ENCODE data around the gene GRIN3B.

GRIN3B gene

DNA sequence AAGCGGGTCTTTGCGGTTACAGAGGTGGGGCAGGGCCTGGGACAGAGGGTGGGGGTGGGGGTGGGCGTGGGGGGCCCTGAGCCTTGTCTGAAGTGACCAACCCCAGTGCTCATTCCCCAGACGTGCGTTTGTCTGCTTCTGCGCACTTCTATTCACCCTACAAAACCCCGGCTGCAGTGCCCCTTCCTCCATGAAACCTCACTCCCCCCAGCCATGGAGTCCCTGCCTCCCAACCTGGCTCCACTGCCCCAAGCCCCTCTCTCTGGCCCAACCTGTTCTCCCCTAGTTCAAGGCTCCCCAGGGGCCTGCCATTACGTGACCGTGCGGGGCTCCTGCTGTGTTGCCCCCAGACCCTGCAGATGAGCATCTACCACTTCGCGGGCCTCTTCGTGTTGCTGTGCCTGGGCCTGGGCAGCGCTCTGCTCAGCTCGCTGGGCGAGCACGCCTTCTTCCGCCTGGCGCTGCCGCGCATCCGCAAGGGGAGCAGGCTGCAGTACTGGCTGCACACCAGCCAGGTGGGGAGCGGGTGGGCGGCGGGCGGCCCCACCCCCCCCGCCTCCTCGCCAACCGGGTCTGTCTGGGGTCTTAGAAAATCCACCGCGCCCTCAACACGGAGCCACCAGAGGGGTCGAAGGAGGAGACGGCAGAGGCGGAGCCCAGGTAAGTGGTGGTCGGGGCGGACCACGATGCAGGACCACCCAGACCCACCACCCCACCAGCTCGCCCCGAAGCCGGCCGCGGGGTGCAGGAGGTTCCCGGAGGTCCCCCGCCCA, 8.2 kb downstream of the GRIN3B start:
- Histone ChIP-seq H3K18ac (ENCODE audit: low read length) (no peak overlapping the region), H3K23ac (ENCODE audit: low read length) (no peak overlapping the region), H3K79me2 (ENCODE audit: control insufficient read depth, insufficient read depth, low read length, poor library complexity) (no peaks in the 10 kb centered on the region), H3K4ac (ENCODE audit: low read depth, low read length) (no peak overlapping the region), H3K4me1 (ENCODE audit: control insufficient read depth in 1 of 2, insufficient read depth in 2 of 2, low read length in 2 of 2) (no peaks in the 10 kb centered on the region), H3K4me2 (ENCODE audit: low read length) (no peak overlapping the region), H3K79me1 (ENCODE audit: low read length) (no peaks in the 10 kb centered on the region), H4K91ac (ENCODE audit: low read depth, low read length) (no peak overlapping the region), H4K8ac (ENCODE audit: low read depth, low read length) (no peak overlapping the region), H2BK5ac (ENCODE audit: low read depth, low read length, poor library complexity) (no peak overlapping the region), H3K27ac (ENCODE audit: low read depth, low read length) (no peak overlapping the region), H4K12ac (ENCODE audit: low read depth, low read length) (no peak overlapping the region), H3K9me3 (ENCODE audit: insufficient read depth, low read depth, low read length) (peaks cover 2% of the 10 kb centered on the region), H3K36me3 (ENCODE audit: control insufficient read depth in 1 of 2, insufficient read depth in 2 of 2, low read length in 2 of 2) (peaks cover 46 to 52% of the 10 kb centered on the region in 2 experiments), H2AK5ac (ENCODE audit: low read length) (no peak overlapping the region), H3K27me3 (ENCODE audit: insufficient read depth, low read length) (no peaks in the 10 kb centered on the region), H2BK120ac (ENCODE audit: insufficient read depth, low read length, poor library complexity) (no peak overlapping the region), H2BK12ac (ENCODE audit: low read length) (no peak overlapping the region), H3K4me3 (ENCODE audit: low read depth, low read length) (no peak overlapping the region), H2AFZ (ENCODE audit: insufficient read depth, low read length, poor library complexity) (no peak overlapping the region), H3K9ac (ENCODE audit: low read length) (no peak overlapping the region), H3K14ac (ENCODE audit: low read length) (no peak overlapping the region)
- no CpG with 5 or more reads among the region's 45 CpGs for WGBS (ENCODE audit: extremely low coverage, insufficient coverage, insufficient read length)
- DNase-seq, result no peak

DNA sequence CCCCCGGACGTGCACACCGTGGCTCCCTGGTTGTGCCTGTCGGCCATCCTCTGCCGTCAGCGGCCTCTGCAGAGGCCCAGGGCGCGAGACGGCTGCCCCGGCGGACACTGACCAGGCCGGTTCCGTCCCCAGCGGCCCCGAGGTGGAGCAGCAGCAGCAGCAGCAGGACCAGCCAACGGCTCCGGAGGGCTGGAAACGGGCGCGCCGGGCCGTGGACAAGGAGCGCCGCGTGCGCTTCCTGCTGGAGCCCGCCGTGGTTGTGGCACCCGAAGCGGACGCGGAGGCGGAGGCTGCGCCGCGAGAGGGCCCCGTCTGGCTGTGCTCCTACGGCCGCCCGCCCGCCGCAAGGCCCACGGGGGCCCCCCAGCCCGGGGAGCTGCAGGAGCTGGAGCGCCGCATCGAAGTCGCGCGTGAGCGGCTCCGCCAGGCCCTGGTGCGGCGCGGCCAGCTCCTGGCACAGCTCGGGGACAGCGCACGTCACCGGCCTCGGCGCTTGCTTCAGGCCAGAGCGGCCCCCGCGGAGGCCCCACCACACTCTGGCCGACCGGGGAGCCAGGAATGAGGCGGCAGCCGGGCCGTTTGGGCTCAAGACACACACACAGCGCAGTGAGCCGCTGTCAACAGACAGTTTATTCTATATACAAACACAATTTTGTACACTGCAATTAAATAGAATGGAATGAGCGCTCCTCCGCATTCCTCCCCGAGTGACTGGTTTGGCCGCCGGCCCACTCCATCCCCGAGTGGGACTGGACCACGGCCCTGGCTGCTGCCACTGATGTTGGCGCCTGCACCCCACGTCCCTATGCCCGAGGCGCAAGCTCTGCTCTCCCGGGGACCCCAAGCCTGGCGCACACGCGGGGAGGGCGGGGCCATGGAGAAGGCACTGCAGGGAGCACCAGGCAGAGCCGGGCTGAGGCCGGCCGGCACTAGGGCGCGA, 9.1 kb downstream of the GRIN3B start:
- Histone ChIP-seq H2AFZ (ENCODE audit: insufficient read depth, low read length, poor library complexity) (no peak overlapping the region), H2BK5ac (ENCODE audit: low read depth, low read length, poor library complexity) (no peak overlapping the region), H3K9me3 (ENCODE audit: insufficient read depth, low read depth, low read length) (peaks cover 2% of the 10 kb centered on the region), H3K23ac (ENCODE audit: low read length) (no peak overlapping the region), H3K14ac (ENCODE audit: low read length) (no peak overlapping the region), H3K9ac (ENCODE audit: low read length) (no peak overlapping the region), H3K79me2 (ENCODE audit: control insufficient read depth, insufficient read depth, low read length, poor library complexity) (no peaks in the 10 kb centered on the region), H3K27me3 (ENCODE audit: insufficient read depth, low read length) (no peaks in the 10 kb centered on the region), H3K4me3 (ENCODE audit: low read depth, low read length) (no peak overlapping the region), H3K4me2 (ENCODE audit: low read length) (no peak overlapping the region), H3K4me1 (ENCODE audit: control insufficient read depth in 1 of 2, insufficient read depth in 2 of 2, low read length in 2 of 2) (no peaks in the 10 kb centered on the region), H4K91ac (ENCODE audit: low read depth, low read length) (no peak overlapping the region), H3K27ac (ENCODE audit: low read depth, low read length) (no peak overlapping the region), H4K12ac (ENCODE audit: low read depth, low read length) (no peak overlapping the region), H3K18ac (ENCODE audit: low read length) (no peak overlapping the region), H3K4ac (ENCODE audit: low read depth, low read length) (no peak overlapping the region), H2AK5ac (ENCODE audit: low read length) (no peak overlapping the region), H4K8ac (ENCODE audit: low read depth, low read length) (no peak overlapping the region), H2BK120ac (ENCODE audit: insufficient read depth, low read length, poor library complexity) (no peak overlapping the region), H2BK12ac (ENCODE audit: low read length) (no peak overlapping the region), H3K36me3 (ENCODE audit: control insufficient read depth in 1 of 2, insufficient read depth in 2 of 2, low read length in 2 of 2) (peaks cover 55 to 60% of the 10 kb centered on the region in 2 experiments), H3K79me1 (ENCODE audit: low read length) (no peaks in the 10 kb centered on the region)
- DNase-seq, result peak in 1 of 2 donors; percentile 45
- WGBS (ENCODE audit: extremely low coverage, insufficient coverage, insufficient read length), result no CpG with 5 or more reads among the region's 92 CpGs

DNA sequence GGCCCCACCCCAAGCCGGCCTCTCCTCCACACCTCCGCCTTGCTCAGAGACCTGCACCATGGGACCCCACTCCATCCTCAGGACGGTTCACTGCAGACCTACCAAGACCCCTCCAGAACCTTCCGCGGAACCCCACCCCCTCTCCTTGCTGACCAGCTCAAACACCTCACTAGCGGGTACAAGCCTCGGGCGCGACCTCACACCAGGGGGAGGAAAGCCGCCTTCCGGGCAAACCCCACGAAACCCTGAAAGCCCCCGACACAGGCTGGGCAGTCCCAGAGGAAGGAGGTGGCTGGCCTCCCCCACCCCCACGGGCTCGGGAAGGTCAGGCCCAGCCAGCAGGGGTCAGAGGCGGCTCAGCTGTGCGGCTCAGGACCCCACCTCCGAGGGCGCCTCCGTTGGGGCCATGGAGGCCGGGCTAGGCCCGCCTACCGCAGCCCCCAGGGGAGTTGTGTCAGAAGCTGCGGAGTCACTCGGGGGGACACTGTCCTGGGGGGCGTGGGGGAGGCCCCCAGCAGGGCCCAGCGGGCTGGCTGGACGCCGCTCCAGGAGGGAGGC, 9.8 kb downstream of the GRIN3B start:
- Histone ChIP-seq H3K36me3 (ENCODE audit: control insufficient read depth in 1 of 2, insufficient read depth in 2 of 2, low read length in 2 of 2) (peaks cover 61 to 67% of the 10 kb centered on the region in 2 experiments), H3K18ac (ENCODE audit: low read length) (no peak overlapping the region), H3K79me2 (ENCODE audit: control insufficient read depth, insufficient read depth, low read length, poor library complexity) (no peaks in the 10 kb centered on the region), H3K79me1 (ENCODE audit: low read length) (no peaks in the 10 kb centered on the region), H4K12ac (ENCODE audit: low read depth, low read length) (no peak overlapping the region), H3K27me3 (ENCODE audit: insufficient read depth, low read length) (no peaks in the 10 kb centered on the region), H4K91ac (ENCODE audit: low read depth, low read length) (no peak overlapping the region), H3K4me1 (ENCODE audit: control insufficient read depth in 1 of 2, insufficient read depth in 2 of 2, low read length in 2 of 2) (no peaks in the 10 kb centered on the region), H3K4ac (ENCODE audit: low read depth, low read length) (no peak overlapping the region), H3K27ac (ENCODE audit: low read depth, low read length) (no peak overlapping the region), H2BK120ac (ENCODE audit: insufficient read depth, low read length, poor library complexity) (no peak overlapping the region), H3K9ac (ENCODE audit: low read length) (no peak overlapping the region), H2AK5ac (ENCODE audit: low read length) (no peak overlapping the region), H2BK5ac (ENCODE audit: low read depth, low read length, poor library complexity) (no peak overlapping the region), H4K8ac (ENCODE audit: low read depth, low read length) (no peak overlapping the region), H3K4me2 (ENCODE audit: low read length) (no peak overlapping the region), H3K14ac (ENCODE audit: low read length) (no peak overlapping the region), H2AFZ (ENCODE audit: insufficient read depth, low read length, poor library complexity) (no peak overlapping the region), H3K4me3 (ENCODE audit: low read depth, low read length) (peak overlapping the region; percentile 14), H3K23ac (ENCODE audit: low read length) (no peak overlapping the region), H3K9me3 (ENCODE audit: insufficient read depth, low read depth, low read length) (no peaks in the 10 kb centered on the region), H2BK12ac (ENCODE audit: low read length) (no peak overlapping the region)
- no peak for DNase-seq
- no CpG with 5 or more reads among the region's 29 CpGs for WGBS (ENCODE audit: extremely low coverage, insufficient coverage, insufficient read length)

DNA sequence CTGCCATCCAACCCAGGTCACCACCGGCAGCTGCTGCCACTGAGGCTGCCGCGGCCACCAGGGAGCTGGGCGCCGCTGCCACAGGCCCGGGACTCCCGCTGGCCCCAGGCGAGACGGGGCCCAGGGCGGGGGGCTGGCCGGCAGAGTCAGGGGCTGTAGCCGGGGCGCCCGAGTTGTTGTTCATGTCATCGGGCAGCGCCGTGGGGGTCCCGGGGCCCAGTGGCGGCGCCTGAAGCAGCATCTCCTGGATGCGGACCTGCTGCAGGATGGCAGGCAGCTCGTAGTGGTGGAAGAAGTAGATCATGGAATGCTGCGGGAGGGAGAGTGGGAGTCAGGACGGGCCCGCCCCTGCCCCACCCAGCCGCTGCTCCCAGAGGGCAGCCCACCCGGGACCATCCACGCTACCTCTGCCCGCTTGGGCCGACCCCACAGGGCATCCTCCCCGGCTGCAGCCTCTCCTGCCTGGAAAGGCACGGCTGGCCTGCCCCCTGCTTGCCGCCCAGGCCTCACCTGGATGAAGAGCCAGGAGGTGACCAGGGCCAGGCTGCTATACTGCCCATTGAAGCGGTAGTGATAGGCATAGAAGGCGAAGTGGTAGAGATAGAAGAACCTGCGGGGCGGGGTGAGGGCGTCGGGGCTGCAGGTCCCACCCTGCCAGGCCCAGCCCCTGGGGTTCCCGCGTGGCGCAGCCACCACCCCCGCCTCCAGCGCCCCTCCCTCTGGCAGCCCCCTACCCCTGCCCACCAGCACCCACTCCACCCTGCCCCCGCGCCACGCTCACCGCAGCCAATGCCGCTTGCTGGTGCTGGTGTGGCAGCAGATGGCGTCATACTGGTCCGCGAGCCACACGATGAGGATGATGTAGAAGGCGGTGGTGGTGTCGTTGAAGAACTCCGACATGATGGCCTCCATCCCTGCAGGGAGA, 10.6 kb downstream of the GRIN3B start:
- H3K14ac ChIP-seq (ENCODE audit: low read length), result no peak overlapping the region
- H2BK5ac ChIP-seq (ENCODE audit: low read depth, low read length, poor library complexity), result no peak overlapping the region
- no peak overlapping the region for H3K27ac ChIP-seq (ENCODE audit: low read depth, low read length)
- no peak overlapping the region for H4K8ac ChIP-seq (ENCODE audit: low read depth, low read length)
- H3K9me3 ChIP-seq (ENCODE audit: insufficient read depth, low read depth, low read length), result no peaks in the 10 kb centered on the region
- H2AK5ac ChIP-seq (ENCODE audit: low read length), result no peak overlapping the region
- H3K79me2 ChIP-seq (ENCODE audit: control insufficient read depth, insufficient read depth, low read length, poor library complexity), result peaks cover 7% of the 10 kb centered on the region
- H2AFZ ChIP-seq (ENCODE audit: insufficient read depth, low read length, poor library complexity), result no peak overlapping the region
- H3K18ac ChIP-seq (ENCODE audit: low read length), result no peak overlapping the region
- no peak overlapping the region for H3K4me2 ChIP-seq (ENCODE audit: low read length)
- H3K4ac ChIP-seq (ENCODE audit: low read depth, low read length), result no peak overlapping the region
- H3K9ac ChIP-seq (ENCODE audit: low read length), result no peak overlapping the region
- WGBS (ENCODE audit: extremely low coverage, insufficient coverage, insufficient read length), result no CpG with 5 or more reads among the region's 56 CpGs
- no peaks in the 10 kb centered on the region for H3K27me3 ChIP-seq (ENCODE audit: insufficient read depth, low read length)
- H2BK120ac ChIP-seq (ENCODE audit: insufficient read depth, low read length, poor library complexity), result no peak overlapping the region
- H4K12ac ChIP-seq (ENCODE audit: low read depth, low read length), result no peak overlapping the region
- H3K23ac ChIP-seq (ENCODE audit: low read length), result no peak overlapping the region
- peaks cover 63 to 68% of the 10 kb centered on the region in 2 experiments for H3K36me3 ChIP-seq (ENCODE audit: control insufficient read depth in 1 of 2, insufficient read depth in 2 of 2, low read length in 2 of 2)
- peaks cover 3 to 4% of the 10 kb centered on the region in 2 experiments for H3K4me1 ChIP-seq (ENCODE audit: control insufficient read depth in 1 of 2, insufficient read depth in 2 of 2, low read length in 2 of 2)
- no peak for DNase-seq
- no peak overlapping the region for H4K91ac ChIP-seq (ENCODE audit: low read depth, low read length)
- H2BK12ac ChIP-seq (ENCODE audit: low read length), result no peak overlapping the region
- H3K4me3 ChIP-seq (ENCODE audit: low read depth, low read length), result peak overlapping the region; percentile 14
- no peaks in the 10 kb centered on the region for H3K79me1 ChIP-seq (ENCODE audit: low read length)

Data from trophoblast cell (in vitro differentiated cells and primary cell).